HG02759 (cell line): Measurements from ENCODE around the gene FNDC3B.

Experiments used
- ATAC-seq: cut with Tn5 transposase; IDR thresholded peaks from one replicate; pipeline ENCODE4 v1.9.1; 2021; ENCODE audit warnings: mild to moderate bottlenecking, moderate library complexity; ENCODE audit not compliant: unreplicated experiment

Gene FNDC3B

GRCh38 chr3:172320468-172320867, 281.1 kb downstream of the FNDC3B start:
- no peak for ATAC-seq

- ATAC-seq: no peak
These were observed 281.7 kb downstream of the FNDC3B start for GRCh38 chr3:172321035-172321434.

- ATAC-seq: no peak
These were observed 284.7 kb downstream of the FNDC3B start for GRCh38 chr3:172323894-172324610.

GRCh38 chr3:172324611-172325203, 285.3 kb downstream of the FNDC3B start:
- ATAC-seq: no peak

- ATAC-seq: no peak
These were observed 286.1 kb downstream of the FNDC3B start for GRCh38 chr3:172325461-172325860.

GRCh38 chr3:172326993-172327392, 287.6 kb downstream of the FNDC3B start:
- ATAC-seq: no peak

GRCh38 chr3:172328282-172328681, 288.9 kb downstream of the FNDC3B start:
- no peak for ATAC-seq

- ATAC-seq: no peak
These were observed 289.7 kb downstream of the FNDC3B start for GRCh38 chr3:172329070-172329469.

GRCh38 chr3:172330413-172330812, 291.0 kb downstream of the FNDC3B start:
- no peak for ATAC-seq

- peak; percentile 85 for ATAC-seq
These were observed 293.1 kb downstream of the FNDC3B start for GRCh38 chr3:172332256-172333041.

- peak; percentile 11 for ATAC-seq
These were observed 293.6 kb downstream of the FNDC3B start for GRCh38 chr3:172333042-172333377.

GRCh38 chr3:172333692-172334457, 294.5 kb downstream of the FNDC3B start:
- no peak for ATAC-seq

- ATAC-seq: no peak
These were observed 295.4 kb downstream of the FNDC3B start for GRCh38 chr3:172334671-172335207.

GRCh38 chr3:172339892-172340291, 300.5 kb downstream of the FNDC3B start:
- ATAC-seq: no peak

GRCh38 chr3:172340583-172340982, 301.2 kb downstream of the FNDC3B start:
- ATAC-seq: no peak

GRCh38 chr3:172341482-172342059, 302.2 kb downstream of the FNDC3B start:
- peak; percentile 81 for ATAC-seq

- no peak for ATAC-seq
These were observed 302.8 kb downstream of the FNDC3B start for GRCh38 chr3:172342097-172342659.

- ATAC-seq: no peak
These were observed 303.7 kb downstream of the FNDC3B start for GRCh38 chr3:172343117-172343516.

- ATAC-seq: no peak
These were observed 304.6 kb downstream of the FNDC3B start for GRCh38 chr3:172343979-172344378.

- ATAC-seq: no peak
These were observed 306.8 kb downstream of the FNDC3B start for GRCh38 chr3:172346161-172346560.
